K562 (cell line): Measurements from ENCODE around the gene TMEM117.

Experiments
- ATF1 ChIP-seq, 2 experiments: fragments of 450-650 bp in 1 of 2; IDR thresholded peaks; 2 replicates each; pipeline ENCODE4 v1.6.1; 2016; ENCODE audit warnings: missing compliant biosample characterization in 1 of 2, missing genetic modification characterization in 1 of 2
- CEBPB ChIP-seq: fragments of 450-650 bp; IDR thresholded peaks from 2 replicates; pipeline ENCODE4 v1.6.1; 2016; ENCODE audit warnings: missing genetic modification characterization, missing compliant biosample characterization
- ETV6 ChIP-seq, 3 experiments: fragments of 150-350 bp in 1 of 3; sonication (generic) in 1 of 3; formaldehyde crosslinking in 1 of 3; IDR thresholded peaks; 2 replicates each; pipeline versions ENCODE4 v1.6.1 to v1.8.0; 2014 to 2022; ENCODE audit warnings: borderline replicate concordance in 2 of 3, low read depth in 2 of 3, antibody characterized with exemption in 1 of 3, low read length in 1 of 3, mild to moderate bottlenecking in 1 of 3, missing genetic modification reagents in 1 of 3
- POLR2A ChIP-seq: fragments of 450-650 bp; conservative IDR thresholded peaks from 2 replicates; pipeline ENCODE4 v1.6.1; 2016
- SP1 ChIP-seq: sonication (generic); formaldehyde crosslinking; IDR thresholded peaks from 2 replicates; pipeline ENCODE4 v1.8.1; 2022; ENCODE audit warnings: mild to moderate bottlenecking, missing genetic modification reagents
- TARDBP ChIP-seq: fragments of 450-650 bp; IDR thresholded peaks from 2 replicates; pipeline ENCODE4 v1.6.1; 2016
- ZNF589 ChIP-seq: fragments of 200-800 bp; sonication (Bioruptor generic); IDR thresholded peaks from 2 replicates; pipeline ENCODE4 v1.6.1; 2016; ENCODE audit warnings: low read depth, missing genetic modification characterization, missing compliant biosample characterization
- TF ChIP-seq, protein P1 (sequence below): IDR thresholded peaks from 3 replicates; pipeline ENCODE4 v1.6.1; 2011; ENCODE audit warnings: borderline replicate concordance, mild to moderate bottlenecking, moderate library complexity; ENCODE audit not compliant: insufficient read length; ENCODE audit errors: extremely low read depth
- TF ChIP-seq, protein P2 (sequence below): fragments of 150-350 bp; conservative IDR thresholded peaks from 2 replicates; pipeline ENCODE4 v1.6.1; 2014; ENCODE audit warnings: low read length
- TF ChIP-seq, protein P3 (sequence below): sonication (generic); formaldehyde crosslinking; IDR thresholded peaks from 2 replicates; pipeline ENCODE4 v1.5.0; 2020; ENCODE audit warnings: missing genetic modification reagents
- TF ChIP-seq, protein P4 (sequence below): fragments of 450-650 bp; IDR thresholded peaks from 2 replicates; pipeline ENCODE4 v1.6.1; 2016
- TF ChIP-seq, protein P5 (sequence below), 3 experiments: IDR thresholded peaks in 2 of 3; conservative IDR thresholded peaks in 1 of 3; 2 replicates each; pipeline ENCODE4 v1.5.1; 2011 to 2012; ENCODE audit warnings: low read length in 3 of 3, mild to moderate bottlenecking in 3 of 3, control low read depth in 2 of 3, improper control_type of control experiment in 1 of 3, inconsistent platforms in 1 of 3, low read depth in 1 of 3, mixed read lengths in 1 of 3, moderate library complexity in 1 of 3; ENCODE audit not compliant: insufficient read depth in 2 of 3

DNA sequence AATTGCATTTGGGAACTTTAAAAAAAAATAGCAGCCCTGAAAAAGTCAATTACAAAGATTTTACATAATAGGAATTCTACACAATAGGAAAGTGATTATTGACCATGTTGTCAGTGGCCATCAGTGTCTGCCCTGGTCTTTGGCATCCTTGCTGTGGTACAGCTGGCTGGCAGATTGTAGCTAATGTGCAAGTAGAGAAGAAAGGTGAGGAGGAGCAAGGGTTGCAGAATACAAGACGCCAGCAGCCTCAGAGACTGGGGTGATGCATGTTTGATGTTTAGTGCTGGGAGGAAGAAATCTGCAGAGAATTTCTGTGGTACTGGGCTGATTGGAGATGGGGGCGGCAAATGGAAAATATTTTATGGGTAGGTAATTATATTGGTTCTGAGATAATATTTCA is 322.9 kb downstream of the TMEM117 start:
- TF ChIP-seq, protein P1, sequence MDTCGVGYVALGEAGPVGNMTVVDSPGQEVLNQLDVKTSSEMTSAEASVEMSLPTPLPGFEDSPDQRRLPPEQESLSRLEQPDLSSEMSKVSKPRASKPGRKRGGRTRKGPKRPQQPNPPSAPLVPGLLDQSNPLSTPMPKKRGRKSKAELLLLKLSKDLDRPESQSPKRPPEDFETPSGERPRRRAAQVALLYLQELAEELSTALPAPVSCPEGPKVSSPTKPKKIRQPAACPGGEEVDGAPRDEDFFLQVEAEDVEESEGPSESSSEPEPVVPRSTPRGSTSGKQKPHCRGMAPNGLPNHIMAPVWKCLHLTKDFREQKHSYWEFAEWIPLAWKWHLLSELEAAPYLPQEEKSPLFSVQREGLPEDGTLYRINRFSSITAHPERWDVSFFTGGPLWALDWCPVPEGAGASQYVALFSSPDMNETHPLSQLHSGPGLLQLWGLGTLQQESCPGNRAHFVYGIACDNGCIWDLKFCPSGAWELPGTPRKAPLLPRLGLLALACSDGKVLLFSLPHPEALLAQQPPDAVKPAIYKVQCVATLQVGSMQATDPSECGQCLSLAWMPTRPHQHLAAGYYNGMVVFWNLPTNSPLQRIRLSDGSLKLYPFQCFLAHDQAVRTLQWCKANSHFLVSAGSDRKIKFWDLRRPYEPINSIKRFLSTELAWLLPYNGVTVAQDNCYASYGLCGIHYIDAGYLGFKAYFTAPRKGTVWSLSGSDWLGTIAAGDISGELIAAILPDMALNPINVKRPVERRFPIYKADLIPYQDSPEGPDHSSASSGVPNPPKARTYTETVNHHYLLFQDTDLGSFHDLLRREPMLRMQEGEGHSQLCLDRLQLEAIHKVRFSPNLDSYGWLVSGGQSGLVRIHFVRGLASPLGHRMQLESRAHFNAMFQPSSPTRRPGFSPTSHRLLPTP = no peak
- TF ChIP-seq, protein P2, sequence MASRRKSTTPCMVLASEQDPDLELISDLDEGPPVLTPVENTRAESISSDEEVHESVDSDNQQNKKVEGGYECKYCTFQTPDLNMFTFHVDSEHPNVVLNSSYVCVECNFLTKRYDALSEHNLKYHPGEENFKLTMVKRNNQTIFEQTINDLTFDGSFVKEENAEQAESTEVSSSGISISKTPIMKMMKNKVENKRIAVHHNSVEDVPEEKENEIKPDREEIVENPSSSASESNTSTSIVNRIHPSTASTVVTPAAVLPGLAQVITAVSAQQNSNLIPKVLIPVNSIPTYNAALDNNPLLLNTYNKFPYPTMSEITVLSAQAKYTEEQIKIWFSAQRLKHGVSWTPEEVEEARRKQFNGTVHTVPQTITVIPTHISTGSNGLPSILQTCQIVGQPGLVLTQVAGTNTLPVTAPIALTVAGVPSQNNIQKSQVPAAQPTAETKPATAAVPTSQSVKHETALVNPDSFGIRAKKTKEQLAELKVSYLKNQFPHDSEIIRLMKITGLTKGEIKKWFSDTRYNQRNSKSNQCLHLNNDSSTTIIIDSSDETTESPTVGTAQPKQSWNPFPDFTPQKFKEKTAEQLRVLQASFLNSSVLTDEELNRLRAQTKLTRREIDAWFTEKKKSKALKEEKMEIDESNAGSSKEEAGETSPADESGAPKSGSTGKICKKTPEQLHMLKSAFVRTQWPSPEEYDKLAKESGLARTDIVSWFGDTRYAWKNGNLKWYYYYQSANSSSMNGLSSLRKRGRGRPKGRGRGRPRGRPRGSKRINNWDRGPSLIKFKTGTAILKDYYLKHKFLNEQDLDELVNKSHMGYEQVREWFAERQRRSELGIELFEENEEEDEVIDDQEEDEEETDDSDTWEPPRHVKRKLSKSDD = no peak
- TF ChIP-seq, protein P3, sequence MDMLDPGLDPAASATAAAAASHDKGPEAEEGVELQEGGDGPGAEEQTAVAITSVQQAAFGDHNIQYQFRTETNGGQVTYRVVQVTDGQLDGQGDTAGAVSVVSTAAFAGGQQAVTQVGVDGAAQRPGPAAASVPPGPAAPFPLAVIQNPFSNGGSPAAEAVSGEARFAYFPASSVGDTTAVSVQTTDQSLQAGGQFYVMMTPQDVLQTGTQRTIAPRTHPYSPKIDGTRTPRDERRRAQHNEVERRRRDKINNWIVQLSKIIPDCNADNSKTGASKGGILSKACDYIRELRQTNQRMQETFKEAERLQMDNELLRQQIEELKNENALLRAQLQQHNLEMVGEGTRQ (CRISPR knock-in tag) = no peak
- TF ChIP-seq ETV6 (IDR thresholded peaks at IDR 0.05; ENCODE audit: borderline replicate concordance in 1 of 2, low read depth in 2 of 2, low read length in 1 of 2) = no peak
- no peak for TF ChIP-seq ETV6 (CRISPR knock-in tag; IDR thresholded peaks at IDR 0.05; ENCODE audit: borderline replicate concordance)
- TF ChIP-seq, protein P4, sequence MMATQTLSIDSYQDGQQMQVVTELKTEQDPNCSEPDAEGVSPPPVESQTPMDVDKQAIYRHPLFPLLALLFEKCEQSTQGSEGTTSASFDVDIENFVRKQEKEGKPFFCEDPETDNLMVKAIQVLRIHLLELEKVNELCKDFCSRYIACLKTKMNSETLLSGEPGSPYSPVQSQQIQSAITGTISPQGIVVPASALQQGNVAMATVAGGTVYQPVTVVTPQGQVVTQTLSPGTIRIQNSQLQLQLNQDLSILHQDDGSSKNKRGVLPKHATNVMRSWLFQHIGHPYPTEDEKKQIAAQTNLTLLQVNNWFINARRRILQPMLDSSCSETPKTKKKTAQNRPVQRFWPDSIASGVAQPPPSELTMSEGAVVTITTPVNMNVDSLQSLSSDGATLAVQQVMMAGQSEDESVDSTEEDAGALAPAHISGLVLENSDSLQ = no peak
- no peak for TF ChIP-seq POLR2A
- no peak for TF ChIP-seq CEBPB (tag)
- no peak for TF ChIP-seq ATF1 (CRISPR knock-in tag; IDR thresholded peaks at IDR 0.05)
- no peak for TF ChIP-seq ATF1 (tag; IDR thresholded peaks at IDR 0.05)
- TF ChIP-seq TARDBP = no peak
- no peak for TF ChIP-seq ZNF589 (CRISPR knock-in tag)
- TF ChIP-seq SP1 = no peak
- TF ChIP-seq, protein P5, sequence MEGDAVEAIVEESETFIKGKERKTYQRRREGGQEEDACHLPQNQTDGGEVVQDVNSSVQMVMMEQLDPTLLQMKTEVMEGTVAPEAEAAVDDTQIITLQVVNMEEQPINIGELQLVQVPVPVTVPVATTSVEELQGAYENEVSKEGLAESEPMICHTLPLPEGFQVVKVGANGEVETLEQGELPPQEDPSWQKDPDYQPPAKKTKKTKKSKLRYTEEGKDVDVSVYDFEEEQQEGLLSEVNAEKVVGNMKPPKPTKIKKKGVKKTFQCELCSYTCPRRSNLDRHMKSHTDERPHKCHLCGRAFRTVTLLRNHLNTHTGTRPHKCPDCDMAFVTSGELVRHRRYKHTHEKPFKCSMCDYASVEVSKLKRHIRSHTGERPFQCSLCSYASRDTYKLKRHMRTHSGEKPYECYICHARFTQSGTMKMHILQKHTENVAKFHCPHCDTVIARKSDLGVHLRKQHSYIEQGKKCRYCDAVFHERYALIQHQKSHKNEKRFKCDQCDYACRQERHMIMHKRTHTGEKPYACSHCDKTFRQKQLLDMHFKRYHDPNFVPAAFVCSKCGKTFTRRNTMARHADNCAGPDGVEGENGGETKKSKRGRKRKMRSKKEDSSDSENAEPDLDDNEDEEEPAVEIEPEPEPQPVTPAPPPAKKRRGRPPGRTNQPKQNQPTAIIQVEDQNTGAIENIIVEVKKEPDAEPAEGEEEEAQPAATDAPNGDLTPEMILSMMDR (IDR thresholded peaks at IDR 0.05 in 2 of 3, conservative IDR thresholded peaks at IDR 0.05 in 1 of 3; ENCODE audit: insufficient read depth in 2 of 3, low read depth in 1 of 3, low read length in 3 of 3) = no peak
